ENCODE measurements around the gene DGCR2.
"Not testable (repeated sequence)": the region's sequence is repeated elsewhere in the genome, so short reads cannot be mapped to it uniquely, and the experiment has no call there.

DGCR2 gene

GRCh38 chr22:19024956-19025489 is 97.2 kb downstream of the DGCR2 start:
- FAIRE-seq = not testable (repeated sequence)

GRCh38 chr22:19023931-19024330 is 98.3 kb downstream of the DGCR2 start:
- FAIRE-seq = not testable (repeated sequence)

- no peak for FAIRE-seq
Measured at GRCh38 chr22:19022755-19023154, 99.5 kb downstream of the DGCR2 start.

GRCh38 chr22:19019679-19020032 is 102.6 kb downstream of the DGCR2 start:
- FAIRE-seq = no peak

GRCh38 chr22:19019029-19019678 is 103.1 kb downstream of the DGCR2 start:
- no peak for FAIRE-seq

- no peak for FAIRE-seq
Measured at GRCh38 chr22:19018256-19018655, 104.0 kb downstream of the DGCR2 start.

GRCh38 chr22:19016081-19016766 is 106.0 kb downstream of the DGCR2 start:
- no peak for FAIRE-seq

GRCh38 chr22:19014886-19015285 is 107.3 kb downstream of the DGCR2 start:
- no peak for FAIRE-seq

- FAIRE-seq = not testable (repeated sequence)
Measured at GRCh38 chr22:19013881-19014598, 108.2 kb downstream of the DGCR2 start.

GRCh38 chr22:19013411-19013810 is 108.8 kb downstream of the DGCR2 start:
- FAIRE-seq = not testable (repeated sequence)

GRCh38 chr22:19012308-19012986 is 109.8 kb downstream of the DGCR2 start:
- FAIRE-seq = no peak

GRCh38 chr22:19011611-19012010 is 110.6 kb downstream of the DGCR2 start:
- not testable (repeated sequence) for FAIRE-seq

GRCh38 chr22:19011075-19011474 is 111.1 kb downstream of the DGCR2 start:
- FAIRE-seq = no peak

GRCh38 chr22:19005905-19006304 is 116.3 kb downstream of the DGCR2 start:
- FAIRE-seq = peak; percentile 5

GRCh38 chr22:19004471-19004870 is 117.7 kb downstream of the DGCR2 start:
- FAIRE-seq = no peak

GRCh38 chr22:19003508-19003907 is 118.7 kb downstream of the DGCR2 start:
- no peak for FAIRE-seq

- FAIRE-seq = no peak
Measured at GRCh38 chr22:19002684-19003038, 119.6 kb downstream of the DGCR2 start.

- FAIRE-seq = no peak
Measured at GRCh38 chr22:19001204-19001603, 121.0 kb downstream of the DGCR2 start.

GRCh38 chr22:19000106-19000505 is 122.1 kb downstream of the DGCR2 start:
- not testable (repeated sequence) for FAIRE-seq

- no peak for FAIRE-seq
Measured at GRCh38 chr22:18999416-18999815, 122.8 kb downstream of the DGCR2 start.

GRCh38 chr22:18999008-18999407 is 123.2 kb downstream of the DGCR2 start:
- no peak for FAIRE-seq

- no peak for FAIRE-seq
Measured at GRCh38 chr22:18997925-18998315, 124.3 kb downstream of the DGCR2 start.

GRCh38 chr22:18997306-18997924 is 124.8 kb downstream of the DGCR2 start:
- FAIRE-seq = no peak

Measured in colon (tissue), 2 donors.